WTC11 (cell line): ENCODE measurements around the gene SH3TC1. TPM values are rescaled to one million over a fixed set of nuclear protein-coding genes. Genes with fewer than 3 reads are reported as not detected.

ENCODE experiments used
- ATAC-seq: fragments of 200-7000 bp; cut with Tn5 transposase; 2 replicates; pipeline ENCODE4 v1.10.0; 2021; ENCODE audit warnings: mild to moderate bottlenecking, moderate library complexity
- CTCF ChIA-PET: fragments of 300-600 bp; sonication (Branson Sonifier 250); formaldehyde crosslinking; loops from one replicate; lab custom pipeline; 2021; ENCODE audit warnings: antibody characterized with exemption; lab: Charles Lee
- POLR2A ChIA-PET: fragments of 350-600 bp; sonication (Branson Sonifier 250); formaldehyde crosslinking; loops from one replicate; lab custom pipeline; 2021; ENCODE audit warnings: antibody characterized with exemption; lab: Charles Lee
- DNase-seq: peaks from one replicate; pipeline ENCODE4 v3.0.0; 2021; ENCODE audit warnings: low spot score
- H3K27ac Mint-ChIP-seq: 2 replicates; pipeline ENCODE4 v1.8.0; 2021; ENCODE audit warnings: mixed read lengths
- H3K27me3 Mint-ChIP-seq: 2 replicates; pipeline ENCODE4 v1.8.0; 2021; ENCODE audit warnings: low read depth, mild to moderate bottlenecking, moderate library complexity, mixed read lengths
- H3K36me3 Mint-ChIP-seq: 2 replicates; pipeline ENCODE4 v1.8.0; 2021; ENCODE audit warnings: mixed read lengths
- H3K4me1 Mint-ChIP-seq: 2 replicates; pipeline ENCODE4 v1.8.0; 2022; ENCODE audit warnings: mixed read lengths
- H3K4me3 Mint-ChIP-seq: 2 replicates; pipeline ENCODE4 v1.8.0; 2021; ENCODE audit warnings: mild to moderate bottlenecking, moderate library complexity, mixed read lengths
- H3K9me3 Mint-ChIP-seq: 2 replicates; pipeline ENCODE4 v1.8.0; 2021; ENCODE audit warnings: mixed read lengths
- ARID4B ChIP-seq: sonication (generic); formaldehyde crosslinking; IDR thresholded peaks from 2 replicates; pipeline ENCODE4 v1.8.0; 2023; ENCODE audit warnings: missing genetic modification reagents, mild to moderate bottlenecking, borderline replicate concordance
- CREM ChIP-seq: sonication (generic); formaldehyde crosslinking; IDR thresholded peaks from 2 replicates; pipeline ENCODE4 v1.8.1; 2022; ENCODE audit warnings: mild to moderate bottlenecking, missing genetic modification reagents, moderate library complexity
- EMX1 ChIP-seq: fragments of 250-450 bp; sonication (Bioruptor Pico); IDR thresholded peaks from 2 replicates; pipeline ENCODE4 v1.8.0; 2021; ENCODE audit warnings: mild to moderate bottlenecking
- FOXP1 ChIP-seq: sonication (generic); formaldehyde crosslinking; IDR thresholded peaks from 2 replicates; pipeline ENCODE4 v1.8.0; 2022; ENCODE audit warnings: missing genetic modification reagents, mild to moderate bottlenecking, moderate library complexity, borderline replicate concordance
- GABPB1 ChIP-seq: sonication (generic); formaldehyde crosslinking; IDR thresholded peaks from 2 replicates; pipeline ENCODE4 v1.8.1; 2023; ENCODE audit warnings: mild to moderate bottlenecking, missing genetic modification reagents
- NFATC4 ChIP-seq: fragments of 250-450 bp; sonication (Bioruptor Pico); IDR thresholded peaks from 2 replicates; pipeline ENCODE4 v1.9.0; 2021; ENCODE audit warnings: mild to moderate bottlenecking
- ZBTB21 ChIP-seq: sonication (generic); formaldehyde crosslinking; IDR thresholded peaks from 2 replicates; pipeline ENCODE4 v1.8.1; 2023; ENCODE audit warnings: mild to moderate bottlenecking, missing genetic modification reagents, borderline replicate concordance
- ZNF219 ChIP-seq: sonication (generic); formaldehyde crosslinking; IDR thresholded peaks from 2 replicates; pipeline ENCODE4 v1.8.0; 2023; ENCODE audit warnings: missing genetic modification reagents, mild to moderate bottlenecking, borderline replicate concordance
- ZNF281 ChIP-seq: sonication (generic); formaldehyde crosslinking; IDR thresholded peaks from 2 replicates; pipeline ENCODE4 v1.8.0; 2023; ENCODE audit warnings: mild to moderate bottlenecking, missing genetic modification reagents
- ZNF416 ChIP-seq: fragments of 250-450 bp; sonication (Bioruptor Pico); IDR thresholded peaks from 2 replicates; pipeline ENCODE4 v1.9.0; 2021; ENCODE audit warnings: mild to moderate bottlenecking, inconsistent platforms
- ZNF423 ChIP-seq: fragments of 250-450 bp; sonication (Bioruptor Pico); IDR thresholded peaks from 2 replicates; pipeline ENCODE4 v2.1.2; 2022; ENCODE audit warnings: mild to moderate bottlenecking, moderate library complexity
- total RNA-seq: library from RNA; stranded (reverse); gene quantifications from 3 replicates; pipeline ENCODE4 v1.2.3, GENCODE V29; 2021
- TF ChIP-seq, protein P1 (sequence below): sonication (generic); formaldehyde crosslinking; IDR thresholded peaks from 2 replicates; pipeline ENCODE4 v1.8.1; 2022; ENCODE audit warnings: mild to moderate bottlenecking, missing genetic modification reagents, moderate library complexity, borderline replicate concordance
- TF ChIP-seq, protein P2 (sequence below): sonication (generic); formaldehyde crosslinking; IDR thresholded peaks from 2 replicates; pipeline ENCODE4 v1.8.1; 2023; ENCODE audit warnings: mild to moderate bottlenecking, missing genetic modification reagents
- TF ChIP-seq, protein P3 (sequence below): sonication (generic); formaldehyde crosslinking; IDR thresholded peaks from 2 replicates; pipeline ENCODE4 v1.8.1; 2022; ENCODE audit warnings: low read depth, mild to moderate bottlenecking, moderate library complexity, missing genetic modification reagents, borderline replicate concordance
- TF ChIP-seq, protein P4 (sequence below): sonication (generic); formaldehyde crosslinking; IDR thresholded peaks from 2 replicates; pipeline ENCODE4 v1.8.1; 2022; ENCODE audit warnings: mild to moderate bottlenecking, moderate library complexity, missing genetic modification reagents
- TF ChIP-seq, protein P5 (sequence below): fragments of 250-450 bp; sonication (Bioruptor Pico); IDR thresholded peaks from 2 replicates; pipeline ENCODE4 v1.9.0; 2021; ENCODE audit warnings: mild to moderate bottlenecking, borderline replicate concordance

Gene SH3TC1
- total RNA-seq, 1 experiment from 2014 or later = 0.42 TPM

- TF ChIP-seq, protein P1, sequence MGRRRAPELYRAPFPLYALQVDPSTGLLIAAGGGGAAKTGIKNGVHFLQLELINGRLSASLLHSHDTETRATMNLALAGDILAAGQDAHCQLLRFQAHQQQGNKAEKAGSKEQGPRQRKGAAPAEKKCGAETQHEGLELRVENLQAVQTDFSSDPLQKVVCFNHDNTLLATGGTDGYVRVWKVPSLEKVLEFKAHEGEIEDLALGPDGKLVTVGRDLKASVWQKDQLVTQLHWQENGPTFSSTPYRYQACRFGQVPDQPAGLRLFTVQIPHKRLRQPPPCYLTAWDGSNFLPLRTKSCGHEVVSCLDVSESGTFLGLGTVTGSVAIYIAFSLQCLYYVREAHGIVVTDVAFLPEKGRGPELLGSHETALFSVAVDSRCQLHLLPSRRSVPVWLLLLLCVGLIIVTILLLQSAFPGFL = no peak
- TF ChIP-seq CREM (CRISPR knock-in tag) (no peak), FOXP1 (CRISPR knock-in tag) (no peak), ZBTB21 (CRISPR knock-in tag) (no peak), NFATC4 (CRISPR knock-in tag) (no peak), ZNF423 (no peak), ARID4B (CRISPR knock-in tag) (no peak), GABPB1 (no peak), EMX1 (CRISPR knock-in tag) (no peak), ZNF416 (CRISPR knock-in tag) (no peak), ZNF219 (no peak), ZNF281 (CRISPR knock-in tag) (no peak)
- TF ChIP-seq, protein P2, sequence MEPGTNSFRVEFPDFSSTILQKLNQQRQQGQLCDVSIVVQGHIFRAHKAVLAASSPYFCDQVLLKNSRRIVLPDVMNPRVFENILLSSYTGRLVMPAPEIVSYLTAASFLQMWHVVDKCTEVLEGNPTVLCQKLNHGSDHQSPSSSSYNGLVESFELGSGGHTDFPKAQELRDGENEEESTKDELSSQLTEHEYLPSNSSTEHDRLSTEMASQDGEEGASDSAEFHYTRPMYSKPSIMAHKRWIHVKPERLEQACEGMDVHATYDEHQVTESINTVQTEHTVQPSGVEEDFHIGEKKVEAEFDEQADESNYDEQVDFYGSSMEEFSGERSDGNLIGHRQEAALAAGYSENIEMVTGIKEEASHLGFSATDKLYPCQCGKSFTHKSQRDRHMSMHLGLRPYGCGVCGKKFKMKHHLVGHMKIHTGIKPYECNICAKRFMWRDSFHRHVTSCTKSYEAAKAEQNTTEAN (CRISPR knock-in tag) = no peak
- TF ChIP-seq, protein P3, sequence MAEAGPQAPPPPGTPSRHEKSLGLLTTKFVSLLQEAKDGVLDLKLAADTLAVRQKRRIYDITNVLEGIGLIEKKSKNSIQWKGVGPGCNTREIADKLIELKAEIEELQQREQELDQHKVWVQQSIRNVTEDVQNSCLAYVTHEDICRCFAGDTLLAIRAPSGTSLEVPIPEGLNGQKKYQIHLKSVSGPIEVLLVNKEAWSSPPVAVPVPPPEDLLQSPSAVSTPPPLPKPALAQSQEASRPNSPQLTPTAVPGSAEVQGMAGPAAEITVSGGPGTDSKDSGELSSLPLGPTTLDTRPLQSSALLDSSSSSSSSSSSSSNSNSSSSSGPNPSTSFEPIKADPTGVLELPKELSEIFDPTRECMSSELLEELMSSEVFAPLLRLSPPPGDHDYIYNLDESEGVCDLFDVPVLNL (CRISPR knock-in tag) = no peak
- TF ChIP-seq, protein P4, sequence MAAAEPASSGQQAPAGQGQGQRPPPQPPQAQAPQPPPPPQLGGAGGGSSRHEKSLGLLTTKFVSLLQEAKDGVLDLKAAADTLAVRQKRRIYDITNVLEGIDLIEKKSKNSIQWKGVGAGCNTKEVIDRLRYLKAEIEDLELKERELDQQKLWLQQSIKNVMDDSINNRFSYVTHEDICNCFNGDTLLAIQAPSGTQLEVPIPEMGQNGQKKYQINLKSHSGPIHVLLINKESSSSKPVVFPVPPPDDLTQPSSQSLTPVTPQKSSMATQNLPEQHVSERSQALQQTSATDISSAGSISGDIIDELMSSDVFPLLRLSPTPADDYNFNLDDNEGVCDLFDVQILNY (CRISPR knock-in tag) = no peak
- TF ChIP-seq, protein P5, sequence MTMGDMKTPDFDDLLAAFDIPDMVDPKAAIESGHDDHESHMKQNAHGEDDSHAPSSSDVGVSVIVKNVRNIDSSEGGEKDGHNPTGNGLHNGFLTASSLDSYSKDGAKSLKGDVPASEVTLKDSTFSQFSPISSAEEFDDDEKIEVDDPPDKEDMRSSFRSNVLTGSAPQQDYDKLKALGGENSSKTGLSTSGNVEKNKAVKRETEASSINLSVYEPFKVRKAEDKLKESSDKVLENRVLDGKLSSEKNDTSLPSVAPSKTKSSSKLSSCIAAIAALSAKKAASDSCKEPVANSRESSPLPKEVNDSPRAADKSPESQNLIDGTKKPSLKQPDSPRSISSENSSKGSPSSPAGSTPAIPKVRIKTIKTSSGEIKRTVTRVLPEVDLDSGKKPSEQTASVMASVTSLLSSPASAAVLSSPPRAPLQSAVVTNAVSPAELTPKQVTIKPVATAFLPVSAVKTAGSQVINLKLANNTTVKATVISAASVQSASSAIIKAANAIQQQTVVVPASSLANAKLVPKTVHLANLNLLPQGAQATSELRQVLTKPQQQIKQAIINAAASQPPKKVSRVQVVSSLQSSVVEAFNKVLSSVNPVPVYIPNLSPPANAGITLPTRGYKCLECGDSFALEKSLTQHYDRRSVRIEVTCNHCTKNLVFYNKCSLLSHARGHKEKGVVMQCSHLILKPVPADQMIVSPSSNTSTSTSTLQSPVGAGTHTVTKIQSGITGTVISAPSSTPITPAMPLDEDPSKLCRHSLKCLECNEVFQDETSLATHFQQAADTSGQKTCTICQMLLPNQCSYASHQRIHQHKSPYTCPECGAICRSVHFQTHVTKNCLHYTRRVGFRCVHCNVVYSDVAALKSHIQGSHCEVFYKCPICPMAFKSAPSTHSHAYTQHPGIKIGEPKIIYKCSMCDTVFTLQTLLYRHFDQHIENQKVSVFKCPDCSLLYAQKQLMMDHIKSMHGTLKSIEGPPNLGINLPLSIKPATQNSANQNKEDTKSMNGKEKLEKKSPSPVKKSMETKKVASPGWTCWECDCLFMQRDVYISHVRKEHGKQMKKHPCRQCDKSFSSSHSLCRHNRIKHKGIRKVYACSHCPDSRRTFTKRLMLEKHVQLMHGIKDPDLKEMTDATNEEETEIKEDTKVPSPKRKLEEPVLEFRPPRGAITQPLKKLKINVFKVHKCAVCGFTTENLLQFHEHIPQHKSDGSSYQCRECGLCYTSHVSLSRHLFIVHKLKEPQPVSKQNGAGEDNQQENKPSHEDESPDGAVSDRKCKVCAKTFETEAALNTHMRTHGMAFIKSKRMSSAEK (CRISPR knock-in tag) = no peak
- Mint-ChIP-seq H3K9me3 (peaks cover 6% of the 10 kb centered on the region; the same call in 1 of the 2 replicates), H3K36me3 (0 out of 2 replicates have a peak, but pooled peaks cover 3% of the 10 kb centered on the region), H3K27me3 (no peaks in the 10 kb centered on the region), H3K27ac (no peak overlapping the region), H3K4me1 (no peaks in the 10 kb centered on the region), H3K4me3 (no peak overlapping the region)
- ATAC-seq (no peak), DNase-seq (no peak)
- CTCF ChIA-PET = interaction anchor here (1.5 to 2.8 kb wide), 6 partner anchors 16 to 317 kb away, joined by 3 to 14 read pairs (median 5); no protein-coding TSS in a partner anchor
- POLR2A ChIA-PET = no interaction called here
These were observed 91.0 kb downstream of the SH3TC1 start for GRCh38 chr4:8289956-8290700.
